Neural crest cell (in vitro differentiated cells): ENCODE results near the gene CCBE1. TPM values are rescaled to one million over a fixed set of nuclear protein-coding genes. Genes with fewer than 3 reads are reported as not detected.

Source experiments
- DNase-seq: peaks from one replicate; pipeline ENCODE4 v3.0.0; 2021; ENCODE audit warnings: low read depth, mixed read lengths, low spot score
- H3K27ac Mint-ChIP-seq: one replicate; pipeline ENCODE4 v1.8.0; 2021; ENCODE audit warnings: mild to moderate bottlenecking, mixed read lengths; ENCODE audit not compliant: unreplicated experiment
- H3K27me3 Mint-ChIP-seq: 2 replicates; pipeline ENCODE4 v1.8.0; 2021; ENCODE audit warnings: low read depth, mild to moderate bottlenecking, mixed read lengths
- H3K36me3 Mint-ChIP-seq: 2 replicates; pipeline ENCODE4 v1.8.0; 2021; ENCODE audit warnings: low read depth, mild to moderate bottlenecking, mixed read lengths
- H3K4me1 Mint-ChIP-seq: 2 replicates; pipeline ENCODE4 v1.8.0; 2021; ENCODE audit warnings: mixed read lengths
- H3K4me3 Mint-ChIP-seq: one replicate; pipeline ENCODE4 v1.8.0; 2021; ENCODE audit warnings: mild to moderate bottlenecking, mixed read lengths
- H3K9me3 Mint-ChIP-seq: 2 replicates; pipeline ENCODE4 v1.8.0; 2021; ENCODE audit warnings: mixed read lengths
- CTCF ChIP-seq: fragments of 200-600 bp; sonication (generic); conservative IDR thresholded peaks from 2 replicates; pipeline ENCODE4 v1.5.0; 2021; ENCODE audit warnings: antibody characterized with exemption, mild to moderate bottlenecking
- total RNA-seq: library from RNA; stranded (reverse); gene quantifications from 2 replicates; pipeline ENCODE4 v1.2.1, GENCODE V29; 2021

Gene CCBE1
- total RNA-seq, 1 donor from 2014 or later = 0.33 TPM

DNA sequence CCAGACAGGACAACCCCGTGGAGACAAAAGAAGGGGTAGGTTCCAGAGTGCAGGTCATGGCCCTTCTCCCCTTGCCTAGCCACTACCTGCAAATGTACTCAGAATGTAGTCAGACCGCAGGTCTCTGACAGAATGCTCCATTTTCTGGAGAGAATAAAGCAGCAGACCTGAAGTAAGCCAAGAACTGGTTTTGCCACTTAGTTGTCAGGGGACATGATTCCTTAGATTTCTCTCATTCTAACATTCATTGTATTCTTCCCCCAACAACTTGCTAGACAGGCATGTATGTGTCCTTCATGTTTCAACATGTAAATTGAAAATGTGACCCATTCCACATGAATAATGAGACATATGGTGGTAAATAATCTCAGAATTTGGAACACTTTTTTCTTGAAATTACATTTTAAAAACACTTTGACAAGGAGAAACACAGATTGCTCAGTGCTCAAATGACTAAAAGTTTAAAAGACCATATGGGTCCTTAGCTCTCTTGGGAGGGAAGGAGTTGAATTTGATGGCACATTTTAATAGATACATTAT, 142.4 kb downstream of the CCBE1 start:
- peaks cover 4% of the 10 kb centered on the region for H3K9me3 Mint-ChIP-seq
- H3K27ac Mint-ChIP-seq = no peak overlapping the region
- TF ChIP-seq CTCF = no peak
- H3K4me1 Mint-ChIP-seq = no peaks in the 10 kb centered on the region
- DNase-seq = no peak
- H3K4me3 Mint-ChIP-seq = no peak overlapping the region
- peaks cover 8% of the 10 kb centered on the region for H3K27me3 Mint-ChIP-seq
- no peaks in the 10 kb centered on the region for H3K36me3 Mint-ChIP-seq

DNA sequence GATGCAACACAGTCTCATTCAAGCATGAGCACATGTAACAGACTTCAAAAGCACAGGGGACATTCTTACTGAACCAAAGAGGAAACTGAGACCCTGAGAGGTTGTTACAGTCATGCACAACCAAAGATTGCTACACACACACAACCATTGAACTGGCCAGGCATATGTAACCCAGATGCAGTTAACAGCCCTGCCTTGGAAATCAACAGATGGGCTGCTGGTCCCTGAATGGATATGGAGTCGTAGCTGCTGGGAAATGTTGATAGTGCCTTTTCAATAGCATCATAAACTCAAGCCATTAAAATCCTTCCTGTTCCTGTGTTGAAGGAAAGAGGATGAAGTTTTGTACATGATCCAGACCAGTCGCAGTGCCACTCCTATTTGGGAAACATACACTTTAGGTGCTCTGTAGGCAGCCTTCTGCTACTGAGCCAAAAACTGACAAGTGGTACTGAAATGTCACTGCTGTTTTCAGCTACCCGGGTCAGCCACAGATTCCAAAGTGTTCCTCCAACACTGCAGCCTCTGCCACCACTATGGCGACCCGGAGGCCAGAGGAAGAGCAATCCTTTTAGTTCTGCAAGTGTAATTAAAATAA, 143.9 kb downstream of the CCBE1 start:
- Mint-ChIP-seq H3K9me3 (peaks cover 4% of the 10 kb centered on the region), H3K4me3 (no peak overlapping the region), H3K27ac (no peak overlapping the region), H3K27me3 (peaks cover 6% of the 10 kb centered on the region), H3K36me3 (no peaks in the 10 kb centered on the region), H3K4me1 (no peaks in the 10 kb centered on the region)
- no peak for DNase-seq
- no peak for TF ChIP-seq CTCF

DNA sequence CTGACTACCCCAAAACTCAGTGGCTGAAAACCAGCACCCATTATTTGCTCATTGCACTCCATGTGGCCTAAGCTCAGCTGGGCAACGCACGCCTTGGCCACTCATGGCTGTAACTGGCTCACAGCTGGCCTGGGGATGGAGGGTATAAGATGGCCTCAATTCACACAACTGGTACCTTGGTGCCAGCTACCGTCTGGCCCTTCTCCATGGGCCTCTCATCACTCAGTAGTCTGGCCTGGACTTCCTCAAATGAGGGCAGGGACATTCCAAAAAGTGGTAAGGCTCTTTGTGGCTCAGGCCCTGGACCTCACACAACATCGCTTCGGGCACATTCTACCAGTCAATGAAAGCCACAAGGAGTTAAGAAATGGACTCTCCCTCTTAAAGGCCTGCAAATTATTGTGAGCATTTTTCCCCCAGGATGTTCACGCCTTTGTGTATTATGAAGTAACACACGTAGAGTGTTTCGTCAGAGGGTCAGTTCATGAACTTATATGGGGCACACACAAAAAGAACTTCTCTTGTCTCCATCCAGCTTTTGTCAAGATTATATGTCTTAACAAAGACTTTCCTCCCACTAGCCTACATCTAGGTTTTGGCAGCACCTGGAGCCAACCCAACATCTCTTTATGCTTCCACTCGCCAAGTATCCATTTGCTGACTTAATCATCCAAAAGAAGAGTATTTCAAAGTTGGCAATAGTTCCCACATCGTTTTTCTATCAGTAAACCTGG, 145.2 kb downstream of the CCBE1 start:
- peaks cover 8% of the 10 kb centered on the region for H3K4me1 Mint-ChIP-seq
- peaks cover 6% of the 10 kb centered on the region for H3K27me3 Mint-ChIP-seq
- no peaks in the 10 kb centered on the region for H3K36me3 Mint-ChIP-seq
- no peak for TF ChIP-seq CTCF
- DNase-seq = no peak
- H3K27ac Mint-ChIP-seq = no peak overlapping the region
- H3K4me3 Mint-ChIP-seq = no peak overlapping the region
- H3K9me3 Mint-ChIP-seq = no peaks in the 10 kb centered on the region

GRCh38 chr18:59550174-59550516, 147.1 kb downstream of the CCBE1 start:
- Mint-ChIP-seq H3K9me3 (no peaks in the 10 kb centered on the region), H3K27ac (no peak overlapping the region), H3K4me3 (no peak overlapping the region), H3K27me3 (peaks cover 8% of the 10 kb centered on the region), H3K4me1 (peaks cover 8% of the 10 kb centered on the region), H3K36me3 (no peaks in the 10 kb centered on the region)
- DNase-seq = no peak
- no peak for TF ChIP-seq CTCF

DNA sequence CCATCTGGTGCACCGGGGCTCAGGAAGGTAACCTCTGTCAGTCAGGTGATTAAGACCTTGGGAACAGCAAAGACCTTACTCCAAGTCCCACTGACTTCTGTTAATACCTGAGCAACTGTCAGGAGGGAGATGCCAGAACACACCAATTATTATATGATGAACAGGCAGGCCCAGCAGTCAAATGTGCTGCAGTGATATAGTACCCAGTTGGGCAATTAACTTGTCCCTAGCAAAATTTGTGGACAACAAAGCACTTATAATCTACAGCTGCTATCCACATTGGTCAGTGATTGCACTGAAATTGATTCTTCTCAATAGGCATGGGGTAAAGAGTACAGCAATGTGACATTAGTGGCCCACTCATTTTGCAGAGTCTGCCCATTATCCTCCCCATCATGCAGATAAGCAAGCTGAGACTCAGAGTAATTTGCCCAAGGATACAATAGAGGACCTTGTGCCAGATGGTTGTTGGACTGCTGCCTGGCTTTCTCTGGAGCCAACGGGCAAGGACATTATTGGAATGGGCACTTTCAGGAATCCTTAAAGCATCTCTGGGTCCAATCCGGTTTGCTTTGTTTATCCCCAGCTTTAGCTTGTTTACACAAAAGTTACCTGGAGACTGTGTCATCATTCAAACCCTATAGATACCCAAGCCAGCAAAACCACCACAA, 147.6 kb downstream of the CCBE1 start:
- peaks cover 8% of the 10 kb centered on the region for H3K4me1 Mint-ChIP-seq

More for the DNA sequence above, 147.6 kb downstream of the CCBE1 start:
- no peak overlapping the region for H3K27ac Mint-ChIP-seq
- no peak overlapping the region for H3K4me3 Mint-ChIP-seq
- H3K36me3 Mint-ChIP-seq = no peaks in the 10 kb centered on the region
- DNase-seq = no peak
- H3K9me3 Mint-ChIP-seq = no peaks in the 10 kb centered on the region
- TF ChIP-seq CTCF = no peak
- H3K27me3 Mint-ChIP-seq = peaks cover 7% of the 10 kb centered on the region
